DMS153 (cell line): ENCODE data around the gene KANK4.

Experiments used
- DNase-seq: peaks from one replicate; lab custom pipeline; 2025; lab: John Stamatoyannopoulos, UW

Gene KANK4

DNA sequence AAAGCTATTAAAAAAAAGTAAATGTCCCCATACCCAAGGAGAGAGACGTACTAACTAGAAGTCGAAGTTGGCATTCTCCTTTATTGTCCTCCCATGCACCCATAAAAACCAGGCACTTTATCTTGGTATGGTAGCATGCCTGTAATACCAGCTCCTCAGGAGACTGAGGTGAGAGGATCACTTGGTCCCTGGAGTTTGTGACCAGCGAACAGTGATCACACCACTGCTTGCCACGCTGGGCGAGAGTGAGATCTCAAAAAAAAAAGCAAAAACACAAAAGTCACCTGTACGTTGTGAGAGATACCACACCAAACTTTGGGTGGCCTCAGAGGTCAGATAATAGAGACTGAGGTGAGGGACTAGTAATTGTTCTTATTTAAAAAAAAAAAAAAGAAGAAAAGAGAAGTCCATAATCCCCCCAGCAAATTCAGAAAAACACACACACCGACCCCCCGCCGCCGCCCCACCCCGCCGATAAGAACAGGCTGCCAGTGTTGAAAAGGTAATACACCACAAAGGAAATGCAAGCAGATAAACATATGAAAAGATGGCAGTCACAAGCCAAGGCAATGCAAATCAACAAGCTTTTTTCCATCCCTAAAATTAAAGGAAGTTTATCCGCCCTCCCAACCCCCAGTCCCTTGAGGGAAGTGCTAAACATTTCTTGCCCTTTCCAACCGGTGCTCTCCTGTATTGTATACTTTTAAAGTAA lies 121.0 kb downstream of the KANK4 start:
- no peak for DNase-seq

DNA sequence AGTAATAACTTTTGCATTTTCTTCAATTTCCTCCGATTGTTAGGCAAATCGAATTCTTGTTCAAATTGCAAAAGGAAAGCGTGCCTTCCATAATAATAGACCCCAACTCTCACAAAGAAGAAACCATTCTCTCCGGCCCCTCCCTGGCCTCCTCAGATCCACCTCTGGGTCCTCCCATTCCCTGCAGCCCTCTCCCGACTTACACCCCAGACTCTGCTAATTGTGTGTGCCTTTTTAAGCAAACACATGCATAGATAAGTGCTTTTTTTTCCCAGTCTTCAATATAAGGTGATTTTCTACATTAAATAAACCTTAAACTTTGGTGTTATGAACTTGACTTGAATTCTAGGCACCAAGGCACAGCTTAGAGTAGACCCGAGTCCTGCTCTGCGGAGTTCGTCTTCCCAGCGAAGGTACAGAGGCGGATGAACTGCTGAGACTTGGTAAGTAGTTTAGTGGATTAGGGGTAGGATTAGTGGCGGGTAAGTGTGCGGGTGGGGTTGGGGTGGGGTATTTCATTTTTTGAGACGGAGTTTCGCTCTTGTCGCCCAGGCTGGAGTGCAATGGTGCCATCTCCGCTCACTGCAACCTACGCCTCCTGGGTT lies 123.0 kb downstream of the KANK4 start:
- DNase-seq = no peak

DNA sequence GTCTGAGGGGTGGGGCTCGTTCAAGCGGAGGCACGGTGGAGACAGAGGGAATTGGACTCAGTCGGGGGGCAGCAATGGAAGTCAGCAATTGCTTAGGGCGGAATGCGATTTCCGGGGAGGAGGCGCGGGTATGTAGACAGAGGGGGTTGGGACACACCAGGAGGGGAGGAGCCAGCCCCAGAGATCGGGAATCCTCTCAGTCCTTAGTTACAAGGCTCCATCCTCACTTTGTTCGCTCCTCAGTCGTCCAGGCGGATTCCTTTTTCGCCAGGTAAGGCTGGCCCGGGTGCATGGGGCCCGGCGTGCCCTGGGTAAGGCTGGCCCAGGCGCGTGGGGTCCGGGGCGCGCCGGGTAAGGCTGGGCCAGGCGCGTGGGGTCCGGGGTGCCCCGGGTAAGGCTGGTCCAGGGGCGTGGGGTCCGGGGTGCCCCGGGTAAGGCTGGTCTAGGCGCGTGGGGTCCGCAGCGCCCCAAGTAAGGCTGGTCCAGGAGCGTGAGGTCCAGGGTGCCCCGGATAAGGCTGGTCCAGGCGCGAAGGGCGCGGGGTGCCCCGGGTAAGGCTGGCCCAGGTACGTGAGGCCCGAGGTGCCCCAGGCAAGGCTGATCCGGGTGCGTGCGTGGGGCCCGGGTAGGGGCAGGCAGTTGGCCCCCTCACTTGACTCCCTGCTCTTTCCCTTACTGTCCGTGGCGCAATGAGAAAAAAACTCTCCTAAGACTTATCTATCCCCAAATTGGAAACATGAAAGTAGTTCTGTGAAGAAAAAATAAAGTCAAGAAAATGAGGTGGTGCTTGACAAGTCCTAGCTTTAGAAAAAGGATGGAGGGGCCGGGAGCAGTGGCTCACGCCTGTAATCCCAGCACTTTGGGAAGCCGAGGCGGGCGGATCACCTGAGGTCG lies 124.3 kb downstream of the KANK4 start, which contains the start of gene L1TD1:
L1TD1 (plus strand) TSS at position 199 of the 894 bp plus-strand sequence. CDS start 11,780 bp downstream, outside the sequence.
- no peak for DNase-seq

DNA sequence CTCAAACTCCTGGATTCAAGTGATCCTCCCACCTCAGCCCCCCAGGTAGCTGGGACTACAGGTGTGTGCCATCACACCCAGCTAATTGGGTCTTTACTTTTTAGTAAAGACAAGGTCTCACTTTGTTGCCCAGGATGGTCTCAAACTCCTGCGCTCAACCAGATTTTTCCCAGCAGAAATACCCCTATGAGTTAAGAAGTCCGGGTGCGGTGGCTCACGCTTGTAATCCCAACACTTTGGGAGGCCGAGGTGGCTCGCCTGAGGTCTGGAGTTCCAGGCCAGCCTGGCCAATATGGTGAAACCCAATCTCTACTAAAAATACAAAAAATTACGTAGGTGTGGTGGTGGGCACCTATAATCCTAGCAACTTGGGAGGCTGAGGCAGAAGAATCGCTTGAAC lies 131.1 kb downstream of the KANK4 start:
- DNase-seq = no peak

DNA sequence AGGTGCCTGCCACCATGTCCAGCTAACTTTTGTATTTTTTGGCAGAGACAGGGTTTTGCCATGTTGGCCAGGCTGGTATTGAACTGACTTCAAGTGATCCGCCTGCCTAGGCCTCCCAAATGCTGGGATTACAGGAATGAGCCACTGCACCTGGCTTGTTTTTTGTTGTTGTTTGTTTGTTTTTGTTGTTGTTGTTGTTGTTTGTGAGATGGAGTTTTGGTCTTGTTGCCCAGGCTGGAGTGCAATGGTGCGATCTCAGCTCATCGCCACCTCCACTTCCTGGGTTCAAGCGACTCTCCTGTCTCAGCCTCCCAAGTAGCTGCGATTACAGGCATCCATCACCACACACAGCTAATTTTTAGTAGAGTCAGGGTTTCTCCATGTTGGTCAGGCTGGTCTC lies 131.7 kb downstream of the KANK4 start:
- DNase-seq = no peak
